COLO668 (cell line): ENCODE results near the gene HID1.
A peak's percentile ranks its signal among the peaks of the same experiment; 100 is the strongest.

Experiments
- DNase-seq: peaks from one replicate; lab custom pipeline; 2025; ENCODE audit not compliant: unreplicated experiment; lab: John Stamatoyannopoulos, UW

The HID1 gene

GRCh38 chr17:74951680-74952421 is 20.7 kb downstream of the HID1 start:
- no peak for DNase-seq

- DNase-seq: peak; percentile 2
These were observed 21.5 kb downstream of the HID1 start for GRCh38 chr17:74951065-74951464.

- DNase-seq: peak; percentile 80
These were observed 22.4 kb downstream of the HID1 start for GRCh38 chr17:74950207-74950606.

- peak; percentile 58 for DNase-seq
These were observed 23.0 kb downstream of the HID1 start for GRCh38 chr17:74949455-74950115.

GRCh38 chr17:74947041-74947754 is 25.4 kb downstream of the HID1 start:
- DNase-seq: no peak

- no peak for DNase-seq
These were observed 25.9 kb downstream of the HID1 start for GRCh38 chr17:74946641-74947040.

- no peak for DNase-seq
These were observed 27.0 kb downstream of the HID1 start for GRCh38 chr17:74945543-74945942.

- no peak for DNase-seq
These were observed 28.6 kb downstream of the HID1 start for GRCh38 chr17:74943808-74944522.

GRCh38 chr17:74941128-74941725 is 31.3 kb downstream of the HID1 start:
- no peak for DNase-seq

GRCh38 chr17:74939534-74939933 is 33.0 kb downstream of the HID1 start:
- no peak for DNase-seq

GRCh38 chr17:74938194-74938950 is 34.2 kb downstream of the HID1 start:
- no peak for DNase-seq

GRCh38 chr17:74937064-74938051 is 35.2 kb downstream of the HID1 start:
- no peak for DNase-seq

GRCh38 chr17:74936470-74936799 is 36.1 kb downstream of the HID1 start:
- DNase-seq: no peak

- DNase-seq: peak; percentile 49
These were observed 36.7 kb downstream of the HID1 start, which contains the start of gene OTOP3 for GRCh38 chr17:74935585-74936469. OTOP3 (plus strand) TSS chr17:74935898; CDS start chr17:74935922, 24 bp downstream.

- DNase-seq: no peak
These were observed 37.5 kb downstream of the HID1 start for GRCh38 chr17:74935048-74935447.

- no peak for DNase-seq
These were observed 42.0 kb downstream of the HID1 start for GRCh38 chr17:74930535-74931036.

GRCh38 chr17:74928786-74929185 is 43.8 kb downstream of the HID1 start:
- no peak for DNase-seq

- DNase-seq: no peak
These were observed 47.3 kb downstream of the HID1 start for GRCh38 chr17:74925242-74925641.
